ENCODE data around the gene LRRC7.

LRRC7 gene

DNA sequence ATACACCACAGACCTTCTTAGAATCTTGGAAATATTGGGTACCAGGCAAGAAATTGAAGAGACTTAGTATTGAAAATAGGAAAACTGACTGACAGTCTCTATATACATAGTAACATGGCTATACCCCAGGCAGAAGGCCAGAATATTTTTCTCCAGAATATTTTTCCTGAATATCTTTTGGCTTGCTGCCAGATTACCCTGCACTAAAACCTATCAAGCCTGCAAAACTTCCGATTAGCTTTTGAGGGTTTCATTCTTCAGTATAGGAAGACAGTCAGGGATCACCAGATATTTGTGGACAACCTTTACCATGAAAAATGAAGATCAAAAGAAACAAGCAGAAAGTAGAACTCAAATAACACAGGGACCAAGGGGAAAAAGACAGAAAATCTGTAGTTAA is 187.9 kb downstream of the LRRC7 start:
- Histone ChIP-seq H3K4me3 (ENCODE audit: low read depth, low read length) (no peak overlapping the region), H3K79me2 (ENCODE audit: control insufficient read depth, insufficient read depth, low read length, unreplicated experiment) (no peaks in the 10 kb centered on the region), H3K4me1 (ENCODE audit: control insufficient read depth, insufficient read depth, low read length, unreplicated experiment) (no peaks in the 10 kb centered on the region), H2AFZ (ENCODE audit: low read length, unreplicated experiment) (no peak overlapping the region), H3K27me3 (ENCODE audit: insufficient read depth, low read length) (no peaks in the 10 kb centered on the region), H3K36me3 (ENCODE audit: insufficient read depth, low read length) (no peaks in the 10 kb centered on the region), H3K27ac (ENCODE audit: low read depth, low read length) (no peak overlapping the region)

DNA sequence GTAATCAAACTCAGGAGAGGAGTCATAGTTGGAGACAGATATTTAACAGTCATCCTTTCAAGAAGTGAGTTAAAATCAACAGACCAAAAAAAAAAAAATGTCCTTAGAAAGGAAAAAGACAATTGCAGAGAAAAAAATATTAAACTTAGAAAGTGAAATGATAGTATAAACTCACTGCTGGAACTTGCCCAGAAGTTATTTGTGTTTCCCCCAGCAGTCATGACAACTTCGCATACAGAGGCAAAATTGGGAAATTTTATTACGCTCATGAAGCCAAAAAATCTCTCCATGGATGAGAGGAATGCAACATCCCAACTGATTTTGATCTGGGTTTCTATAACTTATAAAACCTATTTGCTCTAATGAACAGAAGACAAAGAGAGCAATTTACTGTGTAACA is 198.2 kb downstream of the LRRC7 start:
- no peaks in the 10 kb centered on the region for H3K27me3 ChIP-seq (ENCODE audit: insufficient read depth, low read length)
- H3K27ac ChIP-seq (ENCODE audit: low read depth, low read length), result no peak overlapping the region
- H3K36me3 ChIP-seq (ENCODE audit: insufficient read depth, low read length), result no peaks in the 10 kb centered on the region
- no peaks in the 10 kb centered on the region for H3K79me2 ChIP-seq (ENCODE audit: control insufficient read depth, insufficient read depth, low read length, unreplicated experiment)
- no peaks in the 10 kb centered on the region for H3K4me1 ChIP-seq (ENCODE audit: control insufficient read depth, insufficient read depth, low read length, unreplicated experiment)
- no peak overlapping the region for H3K4me3 ChIP-seq (ENCODE audit: low read depth, low read length)
- H2AFZ ChIP-seq (ENCODE audit: low read length, unreplicated experiment), result peak overlapping the region; percentile 22

DNA sequence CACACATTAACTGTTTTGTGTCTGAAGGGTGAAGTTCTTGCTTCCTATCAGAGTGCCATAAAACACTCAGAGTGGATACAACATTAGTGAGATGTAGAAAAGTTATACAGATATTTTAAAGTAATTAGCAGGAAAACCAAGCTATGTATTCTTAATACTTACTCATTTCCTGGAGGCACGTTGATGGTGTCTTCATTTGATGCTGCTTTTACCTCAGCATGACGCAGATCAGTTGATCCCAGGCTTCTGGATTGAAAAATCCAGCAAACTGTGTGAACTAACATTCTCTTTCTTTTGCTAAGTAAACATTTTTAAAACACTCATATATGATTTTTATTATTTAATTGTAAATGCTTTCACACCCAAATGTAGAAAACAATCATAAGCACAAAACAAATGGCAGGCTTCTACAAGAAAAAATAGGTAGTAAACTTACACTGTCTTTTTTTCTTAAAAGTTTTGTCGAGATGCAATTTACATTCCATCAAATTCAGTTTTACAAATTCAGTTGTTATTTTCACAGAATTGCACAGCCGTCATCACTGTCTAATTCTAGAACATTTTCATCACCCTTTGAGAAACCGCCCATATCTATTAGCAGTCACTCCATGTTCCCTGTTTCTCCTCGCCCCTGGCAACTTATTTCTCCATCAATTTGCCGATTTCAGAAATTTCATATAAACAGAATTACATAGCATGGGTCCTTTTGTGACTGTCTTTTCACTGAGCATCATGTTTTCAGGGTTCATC is 198.9 kb downstream of the LRRC7 start:
- Histone ChIP-seq H3K27me3 (ENCODE audit: insufficient read depth, low read length) (no peaks in the 10 kb centered on the region), H2AFZ (ENCODE audit: low read length, unreplicated experiment) (peak overlapping the region; percentile 22), H3K27ac (ENCODE audit: low read depth, low read length) (no peak overlapping the region), H3K4me1 (ENCODE audit: control insufficient read depth, insufficient read depth, low read length, unreplicated experiment) (no peaks in the 10 kb centered on the region), H3K4me3 (ENCODE audit: low read depth, low read length) (no peak overlapping the region), H3K36me3 (ENCODE audit: insufficient read depth, low read length) (no peaks in the 10 kb centered on the region), H3K79me2 (ENCODE audit: control insufficient read depth, insufficient read depth, low read length, unreplicated experiment) (no peaks in the 10 kb centered on the region)

DNA sequence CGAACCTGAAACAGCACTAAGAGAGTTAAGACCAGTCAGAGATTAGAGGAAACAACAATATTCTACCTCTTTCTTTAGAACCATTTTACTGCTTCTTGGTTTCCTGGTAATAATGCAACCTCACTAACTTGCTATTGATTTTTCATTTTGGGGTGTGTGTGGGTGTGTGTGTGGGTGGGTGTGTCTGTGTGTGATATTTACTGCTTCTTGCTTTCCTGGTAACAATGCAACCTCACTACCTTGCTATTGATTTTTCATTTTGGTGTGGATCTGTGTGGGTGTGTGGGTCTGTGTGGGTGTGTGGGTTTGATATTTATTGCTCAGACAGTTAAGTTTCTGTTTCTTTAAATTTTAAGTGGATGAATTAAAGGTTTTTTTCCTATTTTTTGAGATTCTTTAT is 208.8 kb downstream of the LRRC7 start:
- H3K79me2 ChIP-seq (ENCODE audit: control insufficient read depth, insufficient read depth, low read length, unreplicated experiment), result no peaks in the 10 kb centered on the region
- H3K36me3 ChIP-seq (ENCODE audit: insufficient read depth, low read length), result no peaks in the 10 kb centered on the region
- no peak overlapping the region for H3K27ac ChIP-seq (ENCODE audit: low read depth, low read length)
- no peak overlapping the region for H3K4me3 ChIP-seq (ENCODE audit: low read depth, low read length)
- no peaks in the 10 kb centered on the region for H3K4me1 ChIP-seq (ENCODE audit: control insufficient read depth, insufficient read depth, low read length, unreplicated experiment)
- H2AFZ ChIP-seq (ENCODE audit: low read length, unreplicated experiment), result no peak overlapping the region
- H3K27me3 ChIP-seq (ENCODE audit: insufficient read depth, low read length), result no peaks in the 10 kb centered on the region

DNA sequence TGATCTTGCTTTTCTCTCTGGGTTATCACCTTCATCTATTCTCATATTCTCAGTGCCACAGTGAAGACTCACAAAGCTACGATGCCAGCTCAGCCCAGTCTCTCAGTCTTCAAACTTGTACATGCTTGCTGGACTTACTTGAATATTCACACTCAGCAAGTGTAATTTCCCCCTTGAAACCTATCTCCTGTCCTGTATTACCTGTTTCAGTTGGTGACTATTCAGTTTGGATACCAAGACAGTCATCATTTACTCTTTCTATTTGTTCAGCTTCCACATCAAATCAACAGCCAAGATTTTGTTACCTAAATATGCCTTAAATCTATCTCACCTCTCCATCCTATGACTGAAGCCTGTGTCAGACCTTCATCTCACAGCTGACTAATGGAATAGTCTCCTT is 209.7 kb downstream of the LRRC7 start:
- Histone ChIP-seq H2AFZ (ENCODE audit: low read length, unreplicated experiment) (no peak overlapping the region), H3K27me3 (ENCODE audit: insufficient read depth, low read length) (no peaks in the 10 kb centered on the region), H3K4me3 (ENCODE audit: low read depth, low read length) (no peak overlapping the region), H3K27ac (ENCODE audit: low read depth, low read length) (no peak overlapping the region), H3K4me1 (ENCODE audit: control insufficient read depth, insufficient read depth, low read length, unreplicated experiment) (no peaks in the 10 kb centered on the region), H3K79me2 (ENCODE audit: control insufficient read depth, insufficient read depth, low read length, unreplicated experiment) (no peaks in the 10 kb centered on the region), H3K36me3 (ENCODE audit: insufficient read depth, low read length) (no peaks in the 10 kb centered on the region)

DNA sequence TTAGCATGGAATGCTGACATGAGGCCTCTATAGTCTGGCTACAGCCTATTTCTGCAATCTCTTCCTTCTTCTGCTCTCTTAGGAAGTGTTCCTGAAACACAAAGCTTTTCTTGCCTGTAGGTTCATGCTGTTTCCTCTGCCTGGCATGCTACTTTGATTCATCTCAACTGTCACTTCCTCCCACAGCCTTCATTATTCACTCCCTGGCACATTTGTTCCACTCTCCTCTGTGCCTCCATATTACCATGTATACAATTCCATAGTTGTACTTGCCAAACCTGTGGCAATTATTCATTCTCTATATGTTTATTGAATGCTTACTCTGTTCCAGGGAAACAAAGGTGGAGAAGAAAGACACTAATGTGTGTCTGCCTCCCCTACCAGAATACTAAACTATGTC is 210.2 kb downstream of the LRRC7 start:
- no peaks in the 10 kb centered on the region for H3K36me3 ChIP-seq (ENCODE audit: insufficient read depth, low read length)
- no peaks in the 10 kb centered on the region for H3K27me3 ChIP-seq (ENCODE audit: insufficient read depth, low read length)
- H2AFZ ChIP-seq (ENCODE audit: low read length, unreplicated experiment), result no peak overlapping the region
- no peak overlapping the region for H3K4me3 ChIP-seq (ENCODE audit: low read depth, low read length)
- H3K79me2 ChIP-seq (ENCODE audit: control insufficient read depth, insufficient read depth, low read length, unreplicated experiment), result no peaks in the 10 kb centered on the region
- H3K27ac ChIP-seq (ENCODE audit: low read depth, low read length), result no peak overlapping the region
- no peaks in the 10 kb centered on the region for H3K4me1 ChIP-seq (ENCODE audit: control insufficient read depth, insufficient read depth, low read length, unreplicated experiment)

DNA sequence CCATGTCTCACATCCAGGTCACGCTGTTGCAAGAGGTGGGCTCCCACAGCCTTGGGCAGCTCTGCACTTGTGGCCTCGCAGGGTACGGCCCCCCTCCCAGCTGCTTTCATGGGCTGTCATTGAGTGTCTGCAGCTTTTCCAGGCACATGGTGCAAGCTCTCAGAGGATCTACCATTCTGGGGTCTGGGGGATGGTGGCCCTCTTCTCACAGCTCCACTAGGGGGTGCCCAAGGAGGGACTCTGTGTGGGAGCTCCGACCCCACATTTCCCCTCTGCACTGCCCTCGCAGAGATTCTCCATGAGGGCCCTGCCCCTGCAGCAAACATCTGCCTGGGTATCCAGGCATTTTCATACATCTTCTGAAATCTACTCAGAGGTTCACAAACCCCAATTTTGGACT is 219.4 kb downstream of the LRRC7 start:
- no peak overlapping the region for H2AFZ ChIP-seq (ENCODE audit: low read length, unreplicated experiment)
- no peaks in the 10 kb centered on the region for H3K27me3 ChIP-seq (ENCODE audit: insufficient read depth, low read length)
- no peaks in the 10 kb centered on the region for H3K36me3 ChIP-seq (ENCODE audit: insufficient read depth, low read length)
- H3K4me3 ChIP-seq (ENCODE audit: low read depth, low read length), result no peak overlapping the region
- H3K27ac ChIP-seq (ENCODE audit: low read depth, low read length), result no peak overlapping the region
- no peaks in the 10 kb centered on the region for H3K79me2 ChIP-seq (ENCODE audit: control insufficient read depth, insufficient read depth, low read length, unreplicated experiment)
- H3K4me1 ChIP-seq (ENCODE audit: control insufficient read depth, insufficient read depth, low read length, unreplicated experiment), result peaks cover 4% of the 10 kb centered on the region

DNA sequence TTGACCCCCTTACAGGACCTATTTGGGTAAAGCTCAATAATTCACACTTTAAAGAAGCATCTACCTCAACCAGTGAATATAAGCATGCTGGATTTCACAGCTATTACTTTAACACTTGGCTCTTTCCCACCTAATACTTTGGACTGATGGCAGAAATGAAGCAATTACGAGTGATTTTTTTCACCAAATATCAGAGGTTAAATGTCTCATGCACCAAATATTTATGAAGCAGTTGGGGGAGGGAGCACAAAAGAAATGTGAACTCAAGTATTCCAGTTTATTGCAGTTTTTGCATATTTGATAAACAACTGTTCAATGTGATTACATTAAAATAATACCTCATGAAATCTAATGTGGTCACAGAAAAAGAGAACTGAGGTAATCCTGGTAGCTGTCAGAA is 223.6 kb downstream of the LRRC7 start:
- H3K79me2 ChIP-seq (ENCODE audit: control insufficient read depth, insufficient read depth, low read length, unreplicated experiment), result no peaks in the 10 kb centered on the region
- H3K4me3 ChIP-seq (ENCODE audit: low read depth, low read length), result no peak overlapping the region
- H3K27me3 ChIP-seq (ENCODE audit: insufficient read depth, low read length), result no peaks in the 10 kb centered on the region

DNA sequence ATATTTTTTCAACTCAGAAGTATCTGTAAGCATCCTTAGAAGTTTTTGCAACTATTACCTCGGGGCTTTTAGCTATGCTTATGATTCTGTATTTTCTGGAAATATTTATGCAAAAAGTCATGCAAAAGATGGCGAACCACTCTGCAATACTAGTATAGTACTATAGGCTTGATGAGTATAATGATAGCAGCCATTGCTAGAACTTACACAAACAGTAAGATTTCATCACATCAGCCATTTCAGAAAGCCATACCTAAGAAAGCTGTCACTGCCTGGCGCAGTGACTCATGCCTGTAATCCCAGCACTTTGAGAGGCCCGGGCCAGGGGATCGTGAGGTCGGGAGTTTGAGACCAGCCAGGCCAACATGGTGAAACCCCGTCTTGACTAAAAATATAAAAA is 227.1 kb downstream of the LRRC7 start:
- no peaks in the 10 kb centered on the region for H3K27me3 ChIP-seq (ENCODE audit: insufficient read depth, low read length)
- no peak overlapping the region for H3K27ac ChIP-seq (ENCODE audit: low read depth, low read length)
- no peak overlapping the region for H3K4me3 ChIP-seq (ENCODE audit: low read depth, low read length)
- no peaks in the 10 kb centered on the region for H3K36me3 ChIP-seq (ENCODE audit: insufficient read depth, low read length)
- no peak overlapping the region for H2AFZ ChIP-seq (ENCODE audit: low read length, unreplicated experiment)
- H3K4me1 ChIP-seq (ENCODE audit: control insufficient read depth, insufficient read depth, low read length, unreplicated experiment), result peaks cover 4% of the 10 kb centered on the region
- H3K79me2 ChIP-seq (ENCODE audit: control insufficient read depth, insufficient read depth, low read length, unreplicated experiment), result no peaks in the 10 kb centered on the region

More for the DNA sequence above, 223.6 kb downstream of the LRRC7 start:
- no peak overlapping the region for H3K27ac ChIP-seq (ENCODE audit: low read depth, low read length)
- H3K4me1 ChIP-seq (ENCODE audit: control insufficient read depth, insufficient read depth, low read length, unreplicated experiment), result peaks cover 4% of the 10 kb centered on the region
- H2AFZ ChIP-seq (ENCODE audit: low read length, unreplicated experiment), result no peak overlapping the region
- no peaks in the 10 kb centered on the region for H3K36me3 ChIP-seq (ENCODE audit: insufficient read depth, low read length)

DNA sequence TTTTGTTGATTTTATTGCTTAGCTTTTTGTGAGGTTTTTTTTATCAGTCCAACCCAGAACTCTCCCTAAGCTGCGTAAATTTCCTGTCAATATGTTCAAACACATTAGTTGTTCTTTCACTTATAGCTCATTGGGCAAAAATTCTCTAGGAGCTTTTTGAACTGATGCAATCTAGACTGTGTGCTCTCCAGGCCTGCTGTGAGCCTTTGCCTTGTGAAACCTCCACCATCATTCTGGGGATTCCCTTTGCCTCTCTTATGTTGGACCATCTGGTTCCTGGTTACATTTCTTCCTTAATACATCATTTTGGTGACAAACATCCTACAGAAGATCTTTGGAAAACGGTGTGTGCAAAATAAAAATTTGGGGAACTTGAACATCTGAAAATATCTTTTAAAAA is 247.2 kb downstream of the LRRC7 start:
- Histone ChIP-seq H3K36me3 (ENCODE audit: insufficient read depth, low read length) (no peaks in the 10 kb centered on the region), H3K27ac (ENCODE audit: low read depth, low read length) (no peak overlapping the region), H3K27me3 (ENCODE audit: insufficient read depth, low read length) (no peaks in the 10 kb centered on the region), H2AFZ (ENCODE audit: low read length, unreplicated experiment) (peak overlapping the region; percentile 72), H3K4me3 (ENCODE audit: low read depth, low read length) (no peak overlapping the region), H3K4me1 (ENCODE audit: control insufficient read depth, insufficient read depth, low read length, unreplicated experiment) (no peaks in the 10 kb centered on the region), H3K79me2 (ENCODE audit: control insufficient read depth, insufficient read depth, low read length, unreplicated experiment) (no peaks in the 10 kb centered on the region)

DNA sequence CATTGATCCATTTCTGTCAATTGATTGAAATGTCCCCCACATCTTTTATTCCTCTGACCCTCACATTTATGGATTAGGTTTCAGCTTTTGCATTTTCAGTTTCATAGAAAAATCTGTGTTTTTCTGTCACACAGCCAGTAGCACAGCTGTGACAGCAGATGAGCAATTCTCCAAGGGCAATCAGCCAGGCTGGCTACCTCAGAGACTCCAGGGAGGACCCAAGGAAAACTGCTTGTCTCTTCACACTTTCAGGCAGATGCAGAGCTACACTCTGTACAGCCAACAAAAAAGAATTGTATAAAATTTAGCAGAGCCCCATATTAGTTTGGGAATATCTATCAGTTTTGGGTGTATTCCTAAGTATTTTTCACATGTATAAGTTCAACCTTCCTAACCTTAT is 257.2 kb downstream of the LRRC7 start:
- no peak overlapping the region for H3K4me3 ChIP-seq (ENCODE audit: low read depth, low read length)
- H2AFZ ChIP-seq (ENCODE audit: low read length, unreplicated experiment), result no peak overlapping the region
- no peaks in the 10 kb centered on the region for H3K4me1 ChIP-seq (ENCODE audit: control insufficient read depth, insufficient read depth, low read length, unreplicated experiment)
- no peaks in the 10 kb centered on the region for H3K79me2 ChIP-seq (ENCODE audit: control insufficient read depth, insufficient read depth, low read length, unreplicated experiment)
- no peaks in the 10 kb centered on the region for H3K27me3 ChIP-seq (ENCODE audit: insufficient read depth, low read length)
- H3K36me3 ChIP-seq (ENCODE audit: insufficient read depth, low read length), result no peaks in the 10 kb centered on the region
- H3K27ac ChIP-seq (ENCODE audit: low read depth, low read length), result no peak overlapping the region

All from ACC112 (cell line).